ENCODE measurements around the gene TNKS2. TPM values are rescaled to one million over a fixed set of nuclear protein-coding genes. Genes with fewer than 3 reads are reported as not detected.

TNKS2 gene
- total and polyA plus RNA-seq, 4 donors, result 35.3 to 91.9 (median 49.2) TPM

GRCh38 chr10:91787258-91787657, 11.0 kb upstream of the TNKS2 start:
- 92% methylated on average over 1 of the region's 2 CpGs for WGBS (ENCODE audit: insufficient coverage)

GRCh38 chr10:91787810-91788209, 10.4 kb upstream of the TNKS2 start:
- Histone ChIP-seq H3K27me3 (ENCODE audit: control insufficient read depth, insufficient read depth, low read length) (no peaks in the 10 kb centered on the region), H3K36me3 (ENCODE audit: control insufficient read depth, insufficient read depth, low read length) (no peaks in the 10 kb centered on the region), H3K4me3 (ENCODE audit: low read depth, low read length) (no peak overlapping the region), H3K4me1 (ENCODE audit: control insufficient read depth, insufficient read depth, low read length) (no peaks in the 10 kb centered on the region), H3K27ac (ENCODE audit: low read depth, low read length) (no peak overlapping the region), H3K9me3 (ENCODE audit: control insufficient read depth, insufficient read depth, low read length) (no peaks in the 10 kb centered on the region)
- no peak for DNase-seq (ENCODE audit: low read depth in 4 of 6, low spot score in 6 of 6)
- 97% methylated on average over 2 of the region's 2 CpGs for WGBS (ENCODE audit: insufficient coverage)

More at GRCh38 chr10:91787258-91787657, 11.0 kb upstream of the TNKS2 start:
- no peak overlapping the region for H3K4me3 ChIP-seq (ENCODE audit: low read depth, low read length)
- H3K27me3 ChIP-seq (ENCODE audit: control insufficient read depth, insufficient read depth, low read length), result no peaks in the 10 kb centered on the region
- no peaks in the 10 kb centered on the region for H3K4me1 ChIP-seq (ENCODE audit: control insufficient read depth, insufficient read depth, low read length)
- no peak overlapping the region for H3K27ac ChIP-seq (ENCODE audit: low read depth, low read length)
- DNase-seq (ENCODE audit: low read depth in 4 of 6, low spot score in 6 of 6), result no peak
- no peaks in the 10 kb centered on the region for H3K9me3 ChIP-seq (ENCODE audit: control insufficient read depth, insufficient read depth, low read length)
- no peaks in the 10 kb centered on the region for H3K36me3 ChIP-seq (ENCODE audit: control insufficient read depth, insufficient read depth, low read length)

- DNase-seq (ENCODE audit: low read depth in 4 of 6, low spot score in 6 of 6), result no peak
- no peak overlapping the region for H3K27ac ChIP-seq (ENCODE audit: low read depth, low read length)
- no peak overlapping the region for H3K4me3 ChIP-seq (ENCODE audit: low read depth, low read length)
- H3K36me3 ChIP-seq (ENCODE audit: control insufficient read depth, insufficient read depth, low read length), result no peaks in the 10 kb centered on the region
- WGBS (ENCODE audit: insufficient coverage), result 65% methylated on average over 4 of the region's 5 CpGs
- no peaks in the 10 kb centered on the region for H3K27me3 ChIP-seq (ENCODE audit: control insufficient read depth, insufficient read depth, low read length)
- no peaks in the 10 kb centered on the region for H3K4me1 ChIP-seq (ENCODE audit: control insufficient read depth, insufficient read depth, low read length)
- no peaks in the 10 kb centered on the region for H3K9me3 ChIP-seq (ENCODE audit: control insufficient read depth, insufficient read depth, low read length)
Observed at GRCh38 chr10:91788527-91788926, 9.7 kb upstream of the TNKS2 start.

- WGBS (ENCODE audit: insufficient coverage), result 40% methylated on average over 9 of the region's 11 CpGs
- Histone ChIP-seq H3K9me3 (ENCODE audit: control insufficient read depth, insufficient read depth, low read length) (no peaks in the 10 kb centered on the region), H3K4me3 (ENCODE audit: low read depth, low read length) (peak overlapping the region; percentile 4), H3K36me3 (ENCODE audit: control insufficient read depth, insufficient read depth, low read length) (peaks cover 3% of the 10 kb centered on the region), H3K4me1 (ENCODE audit: control insufficient read depth, insufficient read depth, low read length) (no peaks in the 10 kb centered on the region), H3K27ac (ENCODE audit: low read depth, low read length) (peak overlapping the region; percentile 37), H3K27me3 (ENCODE audit: control insufficient read depth, insufficient read depth, low read length) (no peaks in the 10 kb centered on the region)
- peak in 3 of 6 donors; percentile 9 to 31 (median 14) for DNase-seq (ENCODE audit: low read depth in 4 of 6, low spot score in 6 of 6)
Observed at GRCh38 chr10:91796331-91797047, 1.7 kb upstream of the TNKS2 start.

- H3K9me3 ChIP-seq (ENCODE audit: control insufficient read depth, insufficient read depth, low read length), result no peaks in the 10 kb centered on the region
- H3K27ac ChIP-seq (ENCODE audit: low read depth, low read length), result peak overlapping the region; percentile 96
- H3K36me3 ChIP-seq (ENCODE audit: control insufficient read depth, insufficient read depth, low read length), result peaks cover 4% of the 10 kb centered on the region
- H3K4me3 ChIP-seq (ENCODE audit: low read depth, low read length), result peak overlapping the region; percentile 74
- WGBS (ENCODE audit: insufficient coverage), result no CpG with 5 or more reads among the region's 3 CpGs
- H3K4me1 ChIP-seq (ENCODE audit: control insufficient read depth, insufficient read depth, low read length), result no peaks in the 10 kb centered on the region
- peak in 2 of 6 donors; percentile 3 to 5 for DNase-seq (ENCODE audit: low read depth in 4 of 6, low spot score in 6 of 6)
- H3K27me3 ChIP-seq (ENCODE audit: control insufficient read depth, insufficient read depth, low read length), result no peaks in the 10 kb centered on the region
Observed at GRCh38 chr10:91797048-91797690, 1.1 kb upstream of the TNKS2 start.

GRCh38 chr10:91798649-91799611, 704 bp downstream of the TNKS2 start:
- Histone ChIP-seq H3K4me1 (ENCODE audit: control insufficient read depth, insufficient read depth, low read length) (peaks cover 2% of the 10 kb centered on the region), H3K36me3 (ENCODE audit: control insufficient read depth, insufficient read depth, low read length) (peaks cover 4% of the 10 kb centered on the region), H3K9me3 (ENCODE audit: control insufficient read depth, insufficient read depth, low read length) (no peaks in the 10 kb centered on the region), H3K27ac (ENCODE audit: low read depth, low read length) (peak overlapping the region; percentile 96), H3K4me3 (ENCODE audit: low read depth, low read length) (peak overlapping the region; percentile 74), H3K27me3 (ENCODE audit: control insufficient read depth, insufficient read depth, low read length) (no peaks in the 10 kb centered on the region)
- peak in 5 of 6 donors; percentile 6 to 60 (median 29) for DNase-seq (ENCODE audit: low read depth in 4 of 6, low spot score in 6 of 6)
- under 1% methylated on average over 45 of the region's 54 CpGs for WGBS (ENCODE audit: insufficient coverage)

- H3K36me3 ChIP-seq (ENCODE audit: control insufficient read depth, insufficient read depth, low read length), result peaks cover 4% of the 10 kb centered on the region
- H3K4me3 ChIP-seq (ENCODE audit: low read depth, low read length), result peak overlapping the region; percentile 74
- no peaks in the 10 kb centered on the region for H3K9me3 ChIP-seq (ENCODE audit: control insufficient read depth, insufficient read depth, low read length)
- H3K27me3 ChIP-seq (ENCODE audit: control insufficient read depth, insufficient read depth, low read length), result no peaks in the 10 kb centered on the region
- peaks cover 2% of the 10 kb centered on the region for H3K4me1 ChIP-seq (ENCODE audit: control insufficient read depth, insufficient read depth, low read length)
- no CpG with 5 or more reads among the region's 4 CpGs for WGBS (ENCODE audit: insufficient coverage)
- H3K27ac ChIP-seq (ENCODE audit: low read depth, low read length), result no peak overlapping the region
- DNase-seq (ENCODE audit: low read depth in 4 of 6, low spot score in 6 of 6), result no peak
Observed at GRCh38 chr10:91799612-91799975, 1.4 kb downstream of the TNKS2 start.

- no peaks in the 10 kb centered on the region for H3K27me3 ChIP-seq (ENCODE audit: control insufficient read depth, insufficient read depth, low read length)
Observed at GRCh38 chr10:91800182-91800581, 2.0 kb downstream of the TNKS2 start.

GRCh38 chr10:91800756-91801155, 2.5 kb downstream of the TNKS2 start:
- Histone ChIP-seq H3K4me1 (ENCODE audit: control insufficient read depth, insufficient read depth, low read length) (peaks cover 2% of the 10 kb centered on the region), H3K36me3 (ENCODE audit: control insufficient read depth, insufficient read depth, low read length) (peaks cover 4% of the 10 kb centered on the region), H3K27me3 (ENCODE audit: control insufficient read depth, insufficient read depth, low read length) (no peaks in the 10 kb centered on the region), H3K4me3 (ENCODE audit: low read depth, low read length) (no peak overlapping the region), H3K27ac (ENCODE audit: low read depth, low read length) (no peak overlapping the region), H3K9me3 (ENCODE audit: control insufficient read depth, insufficient read depth, low read length) (no peaks in the 10 kb centered on the region)
- no peak for DNase-seq (ENCODE audit: low read depth in 4 of 6, low spot score in 6 of 6)
- WGBS (ENCODE audit: insufficient coverage), result no CpG with 5 or more reads among the region's 1 CpG

More at GRCh38 chr10:91800182-91800581, 2.0 kb downstream of the TNKS2 start:
- H3K36me3 ChIP-seq (ENCODE audit: control insufficient read depth, insufficient read depth, low read length), result peaks cover 4% of the 10 kb centered on the region
- H3K4me3 ChIP-seq (ENCODE audit: low read depth, low read length), result no peak overlapping the region
- no peak for DNase-seq (ENCODE audit: low read depth in 4 of 6, low spot score in 6 of 6)
- no peaks in the 10 kb centered on the region for H3K9me3 ChIP-seq (ENCODE audit: control insufficient read depth, insufficient read depth, low read length)
- H3K27ac ChIP-seq (ENCODE audit: low read depth, low read length), result no peak overlapping the region
- 83% methylated on average over 1 of the region's 5 CpGs for WGBS (ENCODE audit: insufficient coverage)
- peaks cover 2% of the 10 kb centered on the region for H3K4me1 ChIP-seq (ENCODE audit: control insufficient read depth, insufficient read depth, low read length)
